HEK293 (cell line): Measurements from ENCODE around the gene RPS6KC1.

Experiments used
- CTCF ChIA-PET: fragments of 350-600 bp; formaldehyde crosslinking; extraction: SDS; loops from one replicate; lab custom pipeline; 2021; ENCODE audit warnings: antibody characterized with exemption; lab: Yijun Ruan, JAX
- POLR2A ChIA-PET: fragments of 300-600 bp; formaldehyde crosslinking; extraction: SDS; loops from one replicate; lab custom pipeline; 2020; ENCODE audit warnings: antibody characterized with exemption, inconsistent platforms; lab: Yijun Ruan, JAX
- H3K27ac ChIP-seq: fragments of 200-500 bp; sonication (Bioruptor generic); 2 replicates; pipeline ENCODE4 v1.5.1; 2014; ENCODE audit warnings: low read depth, low read length, control low read depth, inconsistent platforms; ENCODE audit errors: extremely low read depth
- H3K36me3 ChIP-seq, 2 experiments: fragments of 200-500 bp in 1 of 2; sonication (Bioruptor generic) in 1 of 2; 1 replicate in 1 of 2; 2 replicates in 1 of 2; pipeline ENCODE4 v1.5.1; 2014 to 2017; ENCODE audit warnings: inconsistent platforms in 2 of 2, low read length in 2 of 2; ENCODE audit not compliant: control insufficient read depth in 2 of 2, insufficient read depth in 1 of 2
- H3K4me1 ChIP-seq: fragments of 200-500 bp; sonication (Bioruptor generic); 2 replicates; pipeline ENCODE4 v1.5.1; 2014; ENCODE audit warnings: mild to moderate bottlenecking, low read length, inconsistent platforms; ENCODE audit not compliant: control insufficient read depth, insufficient read depth
- H3K4me3 ChIP-seq: 2 replicates; pipeline ENCODE4 v1.5.1; 2011; ENCODE audit warnings: low read depth, mild to moderate bottlenecking, control low read depth, low read length, moderate library complexity
- H3K9me3 ChIP-seq: fragments of 200-500 bp; sonication (Bioruptor generic); 2 replicates; pipeline ENCODE4 v1.5.1; 2014; ENCODE audit warnings: low read depth, low read length, inconsistent platforms; ENCODE audit not compliant: control insufficient read depth, insufficient read depth
- BCL11A ChIP-seq: fragments of 450-650 bp; formaldehyde crosslinking; IDR thresholded peaks from 2 replicates; pipeline ENCODE4 v1.5.1; 2016; ENCODE audit warnings: low read depth, missing biosample characterization, missing genetic modification characterization
- FEZF1 ChIP-seq: fragments of 450-650 bp; formaldehyde crosslinking; IDR thresholded peaks from 2 replicates; pipeline ENCODE4 v1.5.1; 2016; ENCODE audit warnings: missing biosample characterization, missing genetic modification characterization
- GLIS2 ChIP-seq: fragments of 450-650 bp; formaldehyde crosslinking; IDR thresholded peaks from 2 replicates; pipeline ENCODE4 v1.5.1; 2016; ENCODE audit warnings: missing biosample characterization, missing genetic modification characterization
- ZFP3 ChIP-seq: fragments of 450-650 bp; formaldehyde crosslinking; IDR thresholded peaks from 2 replicates; pipeline ENCODE4 v1.5.1; 2016; ENCODE audit warnings: low read depth, missing biosample characterization, missing genetic modification characterization
- ZFP37 ChIP-seq: fragments of 450-650 bp; formaldehyde crosslinking; IDR thresholded peaks from 2 replicates; pipeline ENCODE4 v1.5.1; 2016; ENCODE audit warnings: missing biosample characterization, missing genetic modification characterization
- ZNF121 ChIP-seq: fragments of 450-650 bp; formaldehyde crosslinking; IDR thresholded peaks from 2 replicates; pipeline ENCODE4 v1.5.1; 2016; ENCODE audit warnings: missing biosample characterization, missing genetic modification characterization
- ZNF138 ChIP-seq: fragments of 450-650 bp; formaldehyde crosslinking; IDR thresholded peaks from 2 replicates; pipeline ENCODE4 v1.5.1; 2016; ENCODE audit warnings: missing biosample characterization, missing genetic modification characterization, borderline replicate concordance
- ZNF16 ChIP-seq: fragments of 450-650 bp; formaldehyde crosslinking; IDR thresholded peaks from 2 replicates; pipeline ENCODE4 v1.5.1; 2016; ENCODE audit warnings: low read depth, missing biosample characterization, missing genetic modification characterization
- ZNF174 ChIP-seq: fragments of 450-650 bp; formaldehyde crosslinking; IDR thresholded peaks from 2 replicates; pipeline ENCODE4 v1.5.0; 2017; ENCODE audit warnings: missing biosample characterization, mild to moderate bottlenecking, missing genetic modification characterization
- ZNF214 ChIP-seq: fragments of 450-650 bp; formaldehyde crosslinking; IDR thresholded peaks from 2 replicates; pipeline ENCODE4 v1.5.1; 2017; ENCODE audit warnings: missing biosample characterization, mild to moderate bottlenecking, missing genetic modification characterization, borderline replicate concordance
- ZNF23 ChIP-seq: fragments of 450-650 bp; formaldehyde crosslinking; IDR thresholded peaks from 2 replicates; pipeline ENCODE4 v1.5.1; 2016; ENCODE audit warnings: missing biosample characterization, missing genetic modification characterization, borderline replicate concordance
- ZNF292 ChIP-seq: fragments of 450-650 bp; formaldehyde crosslinking; IDR thresholded peaks from 2 replicates; pipeline ENCODE4 v1.5.1; 2016; ENCODE audit warnings: low read depth, missing biosample characterization, missing genetic modification characterization, borderline replicate concordance
- ZNF324 ChIP-seq: fragments of 450-650 bp; formaldehyde crosslinking; IDR thresholded peaks from 2 replicates; pipeline ENCODE4 v1.5.1; 2016; ENCODE audit warnings: missing biosample characterization, missing genetic modification characterization
- ZNF341 ChIP-seq: fragments of 450-650 bp; formaldehyde crosslinking; IDR thresholded peaks from 2 replicates; pipeline ENCODE4; 2016; ENCODE audit warnings: low read depth, missing biosample characterization, missing genetic modification characterization
- ZNF600 ChIP-seq: fragments of 450-650 bp; formaldehyde crosslinking; IDR thresholded peaks from 2 replicates; pipeline ENCODE4 v1.5.1; 2016; ENCODE audit warnings: missing biosample characterization, missing genetic modification characterization
- ZNF654 ChIP-seq: fragments of 450-650 bp; formaldehyde crosslinking; IDR thresholded peaks from 2 replicates; pipeline ENCODE4 v1.5.1; 2016; ENCODE audit warnings: low read depth, missing biosample characterization, missing genetic modification characterization
- ZNF658 ChIP-seq: fragments of 450-650 bp; formaldehyde crosslinking; IDR thresholded peaks from 2 replicates; pipeline ENCODE4; 2016; ENCODE audit warnings: missing biosample characterization, missing genetic modification characterization
- ZNF664 ChIP-seq: fragments of 450-650 bp; formaldehyde crosslinking; IDR thresholded peaks from 2 replicates; pipeline ENCODE4 v1.5.1; 2016; ENCODE audit warnings: missing biosample characterization, missing genetic modification characterization
- ZNF701 ChIP-seq: fragments of 450-650 bp; formaldehyde crosslinking; IDR thresholded peaks from 2 replicates; pipeline ENCODE4 v1.5.1; 2016; ENCODE audit warnings: missing biosample characterization, missing genetic modification characterization
- ZNF837 ChIP-seq: fragments of 450-650 bp; formaldehyde crosslinking; IDR thresholded peaks from 2 replicates; pipeline ENCODE4 v1.5.1; 2016; ENCODE audit warnings: missing biosample characterization, missing genetic modification characterization
- ZNF843 ChIP-seq: fragments of 450-650 bp; formaldehyde crosslinking; IDR thresholded peaks from 2 replicates; pipeline ENCODE4 v1.5.1; 2016; ENCODE audit warnings: missing biosample characterization, missing genetic modification characterization
- ZSCAN18 ChIP-seq: fragments of 450-650 bp; formaldehyde crosslinking; IDR thresholded peaks from 2 replicates; pipeline ENCODE4 v1.5.1; 2016; ENCODE audit warnings: missing biosample characterization, missing genetic modification characterization
- TF ChIP-seq, protein P1 (sequence below): fragments of 450-650 bp; formaldehyde crosslinking; IDR thresholded peaks from 2 replicates; pipeline ENCODE4 v1.5.1; 2016; ENCODE audit warnings: missing biosample characterization, missing genetic modification characterization
- TF ChIP-seq, protein P2 (sequence below): fragments of 450-650 bp; IDR thresholded peaks from 2 replicates; pipeline ENCODE4 v1.5.1; 2018; ENCODE audit warnings: missing biosample characterization, missing genetic modification characterization

RPS6KC1 gene

GRCh38 chr1:213120386-213120785 lies 69.3 kb downstream of the RPS6KC1 start:
- POLR2A ChIA-PET, result no interaction called here
- TF ChIP-seq ZNF23 (no peak), ZNF341 (no peak), ZSCAN18 (tag by site-specific recombination) (no peak), ZNF16 (no peak), ZNF324 (no peak), ZNF121 (no peak), ZNF701 (no peak), ZNF658 (no peak), ZNF174 (tag by site-specific recombination) (no peak), ZNF292 (no peak)
- TF ChIP-seq, protein P1, sequence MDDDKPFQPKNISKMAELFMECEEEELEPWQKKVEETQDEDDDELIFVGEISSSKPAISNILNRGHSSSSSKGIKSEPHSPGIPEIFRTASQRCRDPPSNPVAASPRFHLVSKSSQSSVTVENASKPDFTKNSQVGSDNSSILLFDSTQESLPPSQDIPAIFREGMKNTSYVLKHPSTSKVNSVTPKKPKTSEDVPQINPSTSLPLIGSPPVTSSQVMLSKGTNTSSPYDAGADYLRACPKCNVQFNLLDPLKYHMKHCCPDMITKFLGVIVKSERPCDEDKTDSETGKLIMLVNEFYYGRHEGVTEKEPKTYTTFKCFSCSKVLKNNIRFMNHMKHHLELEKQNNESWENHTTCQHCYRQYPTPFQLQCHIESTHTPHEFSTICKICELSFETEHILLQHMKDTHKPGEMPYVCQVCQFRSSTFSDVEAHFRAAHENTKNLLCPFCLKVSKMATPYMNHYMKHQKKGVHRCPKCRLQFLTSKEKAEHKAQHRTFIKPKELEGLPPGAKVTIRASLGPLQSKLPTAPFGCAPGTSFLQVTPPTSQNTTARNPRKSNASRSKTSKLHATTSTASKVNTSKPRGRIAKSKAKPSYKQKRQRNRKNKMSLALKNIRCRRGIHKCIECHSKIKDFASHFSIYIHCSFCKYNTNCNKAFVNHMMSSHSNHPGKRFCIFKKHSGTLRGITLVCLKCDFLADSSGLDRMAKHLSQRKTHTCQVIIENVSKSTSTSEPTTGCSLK (tag by site-specific recombination), result no peak
- H3K4me3 ChIP-seq, result no peak overlapping the region
- no peak overlapping the region for H3K27ac ChIP-seq
- H3K4me1 ChIP-seq, result 0 out of 2 replicates have a peak, but pooled peaks cover 2% of the 10 kb centered on the region
- CTCF ChIA-PET, result interaction anchor here (0.5 to 3.5 kb wide), 5 partner anchors 9 to 445 kb away, joined by 3 to 22 read pairs (median 3); no protein-coding TSS in a partner anchor
- H3K36me3 ChIP-seq, result no peaks in the 10 kb centered on the region
- H3K9me3 ChIP-seq, result no peaks in the 10 kb centered on the region

DNA sequence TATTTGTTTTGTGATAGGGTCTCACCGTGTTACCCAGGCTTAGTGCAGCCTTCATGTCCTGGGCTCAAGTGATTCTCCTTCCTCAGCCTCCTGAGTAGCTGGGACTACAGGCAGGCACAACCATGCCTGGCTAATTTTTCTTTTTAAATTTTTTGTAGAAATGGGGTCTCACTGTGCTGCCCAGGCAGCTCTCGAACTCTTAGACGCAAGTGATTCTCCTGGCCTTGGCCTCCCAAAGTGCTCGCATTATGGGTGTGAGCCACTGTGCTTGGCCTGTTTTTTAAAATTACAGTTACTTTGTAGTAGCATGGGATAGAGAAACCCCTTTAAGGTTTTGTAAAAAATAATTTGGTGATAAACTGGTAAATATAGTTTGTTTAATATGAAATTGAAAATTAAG lies 69.9 kb downstream of the RPS6KC1 start:
- TF ChIP-seq ZFP3 (tag by site-specific recombination) (no peak), ZNF121 (0 out of 2 replicates have a peak, but pooled peaks have one; percentile 42)
- TF ChIP-seq, all 188 proteins: peak for 1
- Histone ChIP-seq H3K4me3 (no peak overlapping the region), H3K9me3 (no peaks in the 10 kb centered on the region), H3K36me3 (no peaks in the 10 kb centered on the region), H3K27ac (no peak overlapping the region), H3K4me1 (0 out of 2 replicates have a peak, but pooled peaks cover 2% of the 10 kb centered on the region)
- ChIA-PET POLR2A (no interaction called here), CTCF (interaction anchor here (0.6 to 3.5 kb wide), 4 partner anchors 10 to 1463 kb away, joined by 3 to 22 read pairs (median 4); no protein-coding TSS in a partner anchor)

- POLR2A ChIA-PET, result no interaction called here
- H3K4me1 ChIP-seq, result 0 out of 2 replicates have a peak, but pooled peaks cover 2% of the 10 kb centered on the region
- no peak overlapping the region for H3K27ac ChIP-seq
- H3K4me3 ChIP-seq, result no peak overlapping the region
- H3K36me3 ChIP-seq, result no peaks in the 10 kb centered on the region
- TF ChIP-seq BCL11A (tag by site-specific recombination) (no peak), ZNF664 (tag by site-specific recombination) (peak; percentile 81; the same call in 1 of the 2 replicates), ZNF654 (peak; percentile 63)
- H3K9me3 ChIP-seq, result no peaks in the 10 kb centered on the region
- CTCF ChIA-PET, result interaction anchor here (0.7 to 3.5 kb wide), 12 partner anchors 10 to 1210 kb away, joined by 3 to 22 read pairs (median 4); no protein-coding TSS in a partner anchor
Observed at GRCh38 chr1:213122514-213122929, 71.5 kb downstream of the RPS6KC1 start.

DNA sequence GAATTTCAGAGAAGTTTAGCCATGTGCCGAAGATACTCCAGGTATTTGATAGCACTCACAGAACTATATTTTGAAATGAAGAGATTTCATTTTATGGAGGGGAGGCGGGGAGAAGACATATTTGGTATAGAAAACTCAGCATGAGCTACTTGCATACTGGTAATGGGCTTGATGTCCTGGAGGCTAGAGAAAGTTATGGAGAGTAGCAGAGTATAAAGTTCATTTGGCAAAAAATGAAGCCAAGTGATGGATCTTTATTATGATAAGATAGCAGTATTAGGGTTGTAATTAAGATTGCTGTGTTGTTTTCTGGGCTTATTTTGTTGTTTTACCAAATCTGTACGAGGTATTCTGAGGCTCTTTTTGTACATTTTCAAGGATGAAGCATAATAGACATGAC lies 72.0 kb downstream of the RPS6KC1 start:
- Histone ChIP-seq H3K4me3 (no peak overlapping the region), H3K4me1 (0 out of 2 replicates have a peak, but pooled peaks cover 2% of the 10 kb centered on the region), H3K9me3 (no peaks in the 10 kb centered on the region), H3K36me3 (no peaks in the 10 kb centered on the region), H3K27ac (no peak overlapping the region)
- ChIA-PET POLR2A (no interaction called here), CTCF (interaction anchor here (0.7 to 3.5 kb wide), 14 partner anchors 10 to 1209 kb away, joined by 3 to 22 read pairs (median 4); no protein-coding TSS in a partner anchor)
- TF ChIP-seq ZFP37 (no peak), ZNF138 (tag by site-specific recombination) (no peak), ZNF292 (no peak), ZNF843 (tag by site-specific recombination) (no peak), FEZF1 (tag by site-specific recombination) (no peak), ZNF837 (tag by site-specific recombination) (no peak), ZNF214 (tag by site-specific recombination) (no peak), ZNF16 (no peak), ZNF600 (no peak), GLIS2 (tag by site-specific recombination) (no peak)
- TF ChIP-seq, protein P2, sequence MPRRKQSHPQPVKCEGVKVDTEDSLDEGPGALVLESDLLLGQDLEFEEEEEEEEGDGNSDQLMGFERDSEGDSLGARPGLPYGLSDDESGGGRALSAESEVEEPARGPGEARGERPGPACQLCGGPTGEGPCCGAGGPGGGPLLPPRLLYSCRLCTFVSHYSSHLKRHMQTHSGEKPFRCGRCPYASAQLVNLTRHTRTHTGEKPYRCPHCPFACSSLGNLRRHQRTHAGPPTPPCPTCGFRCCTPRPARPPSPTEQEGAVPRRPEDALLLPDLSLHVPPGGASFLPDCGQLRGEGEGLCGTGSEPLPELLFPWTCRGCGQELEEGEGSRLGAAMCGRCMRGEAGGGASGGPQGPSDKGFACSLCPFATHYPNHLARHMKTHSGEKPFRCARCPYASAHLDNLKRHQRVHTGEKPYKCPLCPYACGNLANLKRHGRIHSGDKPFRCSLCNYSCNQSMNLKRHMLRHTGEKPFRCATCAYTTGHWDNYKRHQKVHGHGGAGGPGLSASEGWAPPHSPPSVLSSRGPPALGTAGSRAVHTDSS (tag by site-specific recombination), result no peak
